IPS-NIHi7 (cell line): Measurements from ENCODE around the gene RCBTB1.
"Not testable (repeated sequence)": the region's sequence is repeated elsewhere in the genome, so short reads cannot be mapped to it uniquely, and the experiment has no call there.

ENCODE experiments used
- DNase-seq: peaks from one replicate; pipeline ENCODE4 v3.0.0; 2012; ENCODE audit warnings: mixed read lengths; ENCODE audit errors: extremely low spot score

Gene RCBTB1

DNA sequence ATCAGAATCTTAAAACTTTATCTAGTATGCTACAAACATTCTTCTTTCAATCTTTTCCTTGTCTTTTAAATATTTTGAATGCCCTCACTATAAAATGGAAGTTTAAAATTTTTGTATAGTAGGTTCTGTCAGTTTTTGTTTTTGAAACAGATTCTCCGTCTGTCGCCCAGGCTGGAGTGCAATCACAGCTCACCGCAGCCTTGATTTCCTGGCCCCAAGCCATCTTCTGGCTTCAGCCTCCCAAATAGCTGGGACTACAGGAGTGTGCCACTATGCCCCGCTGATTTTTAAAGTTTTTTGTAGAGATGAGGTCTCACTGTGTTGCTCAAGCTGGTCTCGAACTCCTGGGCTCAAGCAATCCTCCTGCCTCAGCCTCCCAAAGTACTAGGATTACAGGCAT is 68.9 kb downstream of the RCBTB1 start:
- no peak for DNase-seq

DNA sequence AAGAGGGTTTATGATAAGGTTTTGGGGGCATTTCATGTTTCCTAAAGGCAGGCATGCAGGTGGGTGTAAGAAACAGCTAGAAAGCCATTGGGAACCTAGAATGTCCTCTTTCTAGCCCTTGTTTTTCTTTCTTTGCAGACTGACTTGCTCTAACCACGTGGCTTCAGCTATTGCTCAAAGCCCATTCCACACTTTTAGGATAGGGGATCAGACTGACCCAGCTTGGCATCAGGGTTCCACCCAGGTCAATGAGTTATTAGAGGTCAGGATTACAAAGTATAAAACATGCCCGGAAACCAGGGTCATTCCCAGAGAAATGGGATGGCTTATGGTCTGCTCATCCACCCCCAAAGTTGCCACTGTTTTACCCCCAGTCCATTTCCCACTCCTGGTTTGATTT is 72.8 kb downstream of the RCBTB1 start:
- no peak for DNase-seq

DNA sequence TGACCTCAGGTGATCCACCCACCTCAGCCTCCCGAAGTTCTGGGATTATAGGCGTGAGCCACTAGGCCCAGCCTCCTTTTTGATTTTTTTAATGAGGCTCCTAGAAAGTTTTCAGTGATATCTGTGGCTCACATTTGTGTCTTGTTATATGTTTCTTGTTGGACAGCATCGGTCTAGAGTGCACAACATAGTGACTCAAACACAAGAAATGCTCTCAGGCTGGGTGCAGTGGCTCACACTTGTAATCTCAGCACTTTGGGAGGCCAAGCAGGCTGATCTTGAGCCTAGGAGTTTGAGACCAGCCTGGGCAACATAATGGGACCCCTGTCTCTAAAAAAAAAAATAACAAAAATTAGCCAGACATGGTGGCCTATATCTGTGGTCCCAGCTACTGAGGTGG is 81.4 kb downstream of the RCBTB1 start:
- DNase-seq: no peak

DNA sequence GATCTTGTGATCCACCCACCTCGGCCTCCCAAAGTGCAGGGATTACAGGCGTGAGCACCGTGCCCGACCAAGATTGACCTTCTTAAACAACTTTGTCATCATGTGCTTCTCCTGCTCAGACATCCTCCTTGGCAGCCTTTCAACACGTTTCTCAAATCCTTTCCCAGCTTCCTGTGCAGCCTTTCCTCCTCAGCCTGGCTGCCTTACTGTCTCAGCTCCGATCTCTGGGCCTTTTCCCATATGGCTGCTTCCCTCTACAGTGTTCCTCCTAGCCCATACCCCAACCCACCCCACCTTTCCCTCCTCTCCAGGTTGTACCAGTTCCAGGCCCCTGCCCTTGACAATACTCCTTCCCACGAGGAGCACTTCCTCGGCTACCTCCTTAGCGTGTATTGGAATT is 82.4 kb downstream of the RCBTB1 start:
- DNase-seq: no peak

DNA sequence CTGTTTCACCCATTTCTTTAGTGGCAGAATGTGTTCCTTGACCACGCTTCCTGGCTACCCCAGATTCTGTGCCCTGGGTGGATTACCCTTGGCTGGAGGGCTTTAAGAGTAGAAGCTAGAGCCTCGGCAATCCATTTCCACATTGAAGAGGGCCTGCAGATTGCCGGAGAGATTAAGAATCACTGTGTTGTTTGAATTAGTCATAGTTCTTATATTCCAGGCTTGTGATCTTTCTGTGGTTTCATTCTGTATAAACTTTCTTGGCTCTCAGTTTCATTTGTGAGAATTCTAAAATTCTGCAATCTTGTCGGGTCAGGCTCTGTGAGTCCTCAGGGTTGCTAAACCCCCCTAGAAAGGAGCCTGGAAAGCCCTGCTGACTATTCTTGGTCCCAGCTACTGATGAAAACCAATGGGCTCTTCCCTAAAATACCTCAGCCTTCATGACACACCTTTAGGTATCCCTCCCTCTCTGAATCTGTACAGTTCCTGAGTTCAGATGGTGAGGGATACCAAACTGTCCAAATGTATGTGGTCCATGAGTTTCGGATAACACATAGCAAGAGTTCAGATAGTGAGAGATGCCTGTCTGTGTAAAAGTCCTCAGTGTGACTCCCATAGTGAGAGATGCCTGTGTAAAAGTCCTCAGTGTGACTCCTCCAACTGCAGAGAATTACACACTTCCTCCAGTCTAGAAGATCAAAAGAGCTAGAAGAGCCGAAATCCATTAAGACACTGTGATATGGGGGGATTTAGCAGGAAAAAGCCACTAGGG is 85.3 kb downstream of the RCBTB1 start:
- DNase-seq: no peak

DNA sequence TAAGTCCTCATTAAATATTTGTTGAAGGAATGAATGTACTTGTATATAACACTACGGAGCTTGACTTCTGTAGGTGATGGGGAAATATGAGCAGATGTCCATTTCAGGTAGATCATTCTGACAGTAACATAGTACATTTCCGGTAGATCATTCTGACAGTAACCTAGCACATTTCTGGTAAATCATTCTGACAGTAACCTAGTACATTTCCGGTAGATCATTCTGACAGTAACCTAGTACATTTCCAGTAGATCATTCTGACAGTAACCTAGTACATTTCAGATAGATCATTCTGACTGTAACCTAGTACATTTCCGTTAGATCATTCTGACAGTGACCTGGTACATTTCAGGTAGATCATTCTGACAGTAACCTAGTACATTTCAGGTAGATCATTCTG is 87.2 kb downstream of the RCBTB1 start:
- no peak for DNase-seq

DNA sequence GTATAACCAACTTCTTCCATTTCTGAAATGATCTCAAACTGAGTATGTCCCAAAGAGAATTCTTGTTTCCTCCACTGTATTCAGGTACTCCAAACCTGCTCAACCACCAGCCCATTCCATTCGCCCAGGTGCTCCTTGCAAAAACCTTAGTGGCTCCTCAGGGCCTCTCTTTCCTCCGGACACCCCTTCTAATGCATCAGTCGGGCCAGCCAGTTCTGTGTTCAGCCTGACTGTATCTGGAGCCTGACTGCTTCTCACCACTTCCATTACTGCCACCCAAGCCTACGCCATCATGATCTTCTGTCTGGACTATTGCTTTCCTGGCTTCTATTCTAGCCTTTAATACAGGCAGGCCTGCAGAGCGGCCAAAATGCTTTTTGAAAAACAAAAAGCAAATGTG is 88.1 kb downstream of the RCBTB1 start:
- DNase-seq: no peak

DNA sequence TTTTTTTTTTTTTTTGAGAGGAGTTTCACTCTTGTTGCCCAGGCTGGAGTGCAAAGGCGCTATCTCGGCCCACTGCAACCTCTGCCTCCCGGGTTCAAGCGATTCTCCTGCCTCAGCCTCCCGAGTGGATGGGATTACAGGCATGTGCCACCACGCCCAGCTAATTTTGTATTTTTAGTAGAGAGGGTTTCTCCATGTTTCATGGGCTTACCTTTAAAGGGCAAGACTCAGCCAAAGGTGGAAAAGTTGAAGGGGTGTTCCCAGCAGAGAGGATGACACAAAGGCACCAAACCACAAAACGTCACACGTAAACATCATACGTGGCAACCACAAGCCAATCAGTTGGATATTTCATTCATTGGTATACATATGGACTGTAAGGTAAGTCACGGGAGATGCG is 88.5 kb downstream of the RCBTB1 start:
- DNase-seq: not testable (repeated sequence)

DNA sequence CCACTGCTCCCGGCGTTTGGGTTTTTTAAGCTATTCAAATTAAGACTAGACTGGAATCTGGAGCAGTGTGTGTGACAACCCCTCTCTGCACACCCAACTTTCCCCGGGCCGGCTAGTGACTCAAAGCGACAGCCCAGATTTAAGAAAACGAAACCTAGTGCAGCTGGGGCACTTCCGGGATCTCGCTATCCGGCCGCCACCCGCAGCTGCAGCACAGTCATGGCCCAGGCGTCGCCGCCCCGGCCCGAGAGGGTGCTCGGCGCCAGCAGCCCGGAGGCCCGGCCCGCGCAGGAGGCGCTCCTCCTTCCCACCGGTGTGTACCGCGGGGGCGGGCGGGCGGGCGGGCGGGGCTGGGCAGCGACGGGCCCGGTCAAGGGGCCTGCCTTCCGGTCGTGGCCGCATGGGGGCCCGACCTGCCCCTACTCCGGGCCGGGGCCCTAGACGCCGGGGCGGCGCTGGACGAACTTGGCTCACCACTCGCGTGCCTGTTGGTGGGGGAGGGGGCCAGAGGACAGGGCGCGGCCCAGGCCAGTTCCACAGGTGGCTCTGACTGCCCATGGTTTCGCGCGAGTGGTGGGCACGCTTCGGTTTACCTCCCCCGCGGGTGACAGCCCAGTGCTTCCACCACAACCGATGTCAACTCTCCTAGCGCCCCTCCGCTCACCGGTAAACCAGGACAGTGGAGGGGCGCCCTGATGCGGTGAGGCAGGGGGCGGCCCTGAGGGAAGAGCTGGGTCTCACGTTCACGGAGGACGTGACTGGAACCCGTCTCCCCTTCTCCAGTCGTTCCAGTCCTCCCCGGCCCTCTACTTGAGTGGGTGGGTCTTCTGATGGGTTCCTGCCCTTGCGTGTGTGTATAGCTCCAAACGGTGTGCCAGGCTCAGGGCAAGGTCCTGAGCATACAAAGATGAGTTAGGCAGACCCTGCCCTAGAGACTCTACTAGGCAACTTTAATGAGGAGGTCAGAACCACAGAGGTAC is 89.3 kb downstream of the RCBTB1 start, which contains the start of gene PHF11:
PHF11 (plus strand) TSS at position 171 of the 980 bp plus-strand sequence; CDS start at position 220, 49 bp downstream.
- peak; percentile 82 for DNase-seq

DNA sequence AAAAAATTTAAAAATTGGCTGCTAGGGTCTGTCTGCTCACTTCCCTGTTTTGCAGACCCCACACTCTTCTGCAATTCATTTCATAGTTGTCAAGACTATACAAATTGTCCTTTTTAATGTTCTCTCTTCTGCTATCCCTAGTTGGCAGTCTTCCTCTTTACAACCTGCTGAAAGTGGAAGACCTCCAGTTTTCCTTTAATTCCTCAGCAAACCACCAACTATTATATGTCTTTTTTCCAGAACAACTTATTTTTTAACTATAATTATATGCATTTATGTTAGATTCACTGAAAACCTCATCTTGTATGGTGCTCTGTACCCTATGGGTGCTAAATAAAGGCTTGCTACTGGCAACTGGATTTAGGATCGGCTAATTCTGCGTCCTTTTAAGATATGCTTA is 90.7 kb downstream of the RCBTB1 start:
- DNase-seq: no peak

DNA sequence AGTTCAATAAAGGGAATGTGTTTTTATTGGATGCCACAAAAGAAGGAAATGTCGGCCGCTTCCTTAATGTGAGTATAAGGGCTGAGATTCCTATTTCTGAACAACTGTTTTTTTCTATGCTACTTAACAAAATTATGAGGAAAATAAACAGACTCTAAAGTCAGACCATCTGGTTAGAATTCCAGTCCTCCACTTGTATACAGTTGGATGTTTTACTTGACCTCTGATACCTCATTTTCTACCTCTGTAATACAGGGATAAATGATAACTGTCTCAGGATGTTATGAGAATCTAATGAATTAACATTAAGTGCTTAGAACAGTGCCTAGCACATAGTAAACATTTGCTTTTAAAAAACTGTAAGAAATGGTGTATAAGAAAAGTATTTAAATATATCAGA is 96.8 kb downstream of the RCBTB1 start:
- DNase-seq: no peak
